Measurements from ENCODE around the gene CFAP91. TPM values are rescaled to one million over a fixed set of nuclear protein-coding genes. Genes with fewer than 3 reads are reported as not detected.

Gene CFAP91
- total and polyA plus RNA-seq, 4 donors, result 0.23 to 1.3 (median 0.55) TPM

GRCh38 chr3:119681279-119681678, 21.5 kb upstream of the CFAP91 start:
- no peak for DNase-seq (ENCODE audit: low spot score)
- Histone ChIP-seq H3K27ac (ENCODE audit: low read depth in 1 of 2, low read length in 2 of 2) (no peak overlapping the region), H3K4me1 (ENCODE audit: control insufficient read depth in 4 of 4, insufficient read depth in 4 of 4, low read length in 3 of 4) (peaks cover 0 to 11% (median 7%) of the 10 kb centered on the region in 4 donors), H3K9me3 (ENCODE audit: control insufficient read depth in 4 of 4, low read length in 3 of 4) (no peaks in the 10 kb centered on the region), H3K4me3 (ENCODE audit: low read depth in 1 of 3, low read length in 3 of 3) (no peak overlapping the region), H3K9ac (ENCODE audit: low read depth in 1 of 2, low read length in 2 of 2) (no peak overlapping the region), H3K36me3 (ENCODE audit: control insufficient read depth in 4 of 4, insufficient read depth in 3 of 4, low read depth in 1 of 4, low read length in 3 of 4) (no peaks in the 10 kb centered on the region), H3K27me3 (ENCODE audit: control insufficient read depth in 4 of 4, insufficient read depth in 4 of 4, low read length in 3 of 4) (no peaks in the 10 kb centered on the region)
- TF ChIP-seq, protein P1, sequence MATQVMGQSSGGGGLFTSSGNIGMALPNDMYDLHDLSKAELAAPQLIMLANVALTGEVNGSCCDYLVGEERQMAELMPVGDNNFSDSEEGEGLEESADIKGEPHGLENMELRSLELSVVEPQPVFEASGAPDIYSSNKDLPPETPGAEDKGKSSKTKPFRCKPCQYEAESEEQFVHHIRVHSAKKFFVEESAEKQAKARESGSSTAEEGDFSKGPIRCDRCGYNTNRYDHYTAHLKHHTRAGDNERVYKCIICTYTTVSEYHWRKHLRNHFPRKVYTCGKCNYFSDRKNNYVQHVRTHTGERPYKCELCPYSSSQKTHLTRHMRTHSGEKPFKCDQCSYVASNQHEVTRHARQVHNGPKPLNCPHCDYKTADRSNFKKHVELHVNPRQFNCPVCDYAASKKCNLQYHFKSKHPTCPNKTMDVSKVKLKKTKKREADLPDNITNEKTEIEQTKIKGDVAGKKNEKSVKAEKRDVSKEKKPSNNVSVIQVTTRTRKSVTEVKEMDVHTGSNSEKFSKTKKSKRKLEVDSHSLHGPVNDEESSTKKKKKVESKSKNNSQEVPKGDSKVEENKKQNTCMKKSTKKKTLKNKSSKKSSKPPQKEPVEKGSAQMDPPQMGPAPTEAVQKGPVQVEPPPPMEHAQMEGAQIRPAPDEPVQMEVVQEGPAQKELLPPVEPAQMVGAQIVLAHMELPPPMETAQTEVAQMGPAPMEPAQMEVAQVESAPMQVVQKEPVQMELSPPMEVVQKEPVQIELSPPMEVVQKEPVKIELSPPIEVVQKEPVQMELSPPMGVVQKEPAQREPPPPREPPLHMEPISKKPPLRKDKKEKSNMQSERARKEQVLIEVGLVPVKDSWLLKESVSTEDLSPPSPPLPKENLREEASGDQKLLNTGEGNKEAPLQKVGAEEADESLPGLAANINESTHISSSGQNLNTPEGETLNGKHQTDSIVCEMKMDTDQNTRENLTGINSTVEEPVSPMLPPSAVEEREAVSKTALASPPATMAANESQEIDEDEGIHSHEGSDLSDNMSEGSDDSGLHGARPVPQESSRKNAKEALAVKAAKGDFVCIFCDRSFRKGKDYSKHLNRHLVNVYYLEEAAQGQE (IDR thresholded peaks at IDR 0.05), result no peak
- TF ChIP-seq RAD21 (IDR thresholded peaks at IDR 0.05) (peak; percentile 83 to 84), YY1 (IDR thresholded peaks at IDR 0.05) (no peak), FOXA2 (IDR thresholded peaks at IDR 0.05) (no peak), JUND (IDR thresholded peaks at IDR 0.05) (no peak), HNF4G (IDR thresholded peaks at IDR 0.05) (no peak), TAF1 (conservative IDR thresholded peaks at IDR 0.05) (no peak), RXRA (IDR thresholded peaks at IDR 0.05) (no peak), FOXA1 (IDR thresholded peaks at IDR 0.05) (no peak), ATF3 (IDR thresholded peaks at IDR 0.05) (no peak), NR2F2 (IDR thresholded peaks at IDR 0.05) (no peak), CTCF (IDR thresholded peaks at IDR 0.05; ENCODE audit: low read depth, low read length, missing input control) (peak; percentile 39), MAX (IDR thresholded peaks at IDR 0.05) (no peak)
- TF ChIP-seq, protein P2, sequence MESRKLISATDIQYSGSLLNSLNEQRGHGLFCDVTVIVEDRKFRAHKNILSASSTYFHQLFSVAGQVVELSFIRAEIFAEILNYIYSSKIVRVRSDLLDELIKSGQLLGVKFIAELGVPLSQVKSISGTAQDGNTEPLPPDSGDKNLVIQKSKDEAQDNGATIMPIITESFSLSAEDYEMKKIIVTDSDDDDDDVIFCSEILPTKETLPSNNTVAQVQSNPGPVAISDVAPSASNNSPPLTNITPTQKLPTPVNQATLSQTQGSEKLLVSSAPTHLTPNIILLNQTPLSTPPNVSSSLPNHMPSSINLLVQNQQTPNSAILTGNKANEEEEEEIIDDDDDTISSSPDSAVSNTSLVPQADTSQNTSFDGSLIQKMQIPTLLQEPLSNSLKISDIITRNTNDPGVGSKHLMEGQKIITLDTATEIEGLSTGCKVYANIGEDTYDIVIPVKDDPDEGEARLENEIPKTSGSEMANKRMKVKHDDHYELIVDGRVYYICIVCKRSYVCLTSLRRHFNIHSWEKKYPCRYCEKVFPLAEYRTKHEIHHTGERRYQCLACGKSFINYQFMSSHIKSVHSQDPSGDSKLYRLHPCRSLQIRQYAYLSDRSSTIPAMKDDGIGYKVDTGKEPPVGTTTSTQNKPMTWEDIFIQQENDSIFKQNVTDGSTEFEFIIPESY (IDR thresholded peaks at IDR 0.05), result no peak
- 50% methylated on average over 1 of the region's 1 CpG for WGBS

DNA sequence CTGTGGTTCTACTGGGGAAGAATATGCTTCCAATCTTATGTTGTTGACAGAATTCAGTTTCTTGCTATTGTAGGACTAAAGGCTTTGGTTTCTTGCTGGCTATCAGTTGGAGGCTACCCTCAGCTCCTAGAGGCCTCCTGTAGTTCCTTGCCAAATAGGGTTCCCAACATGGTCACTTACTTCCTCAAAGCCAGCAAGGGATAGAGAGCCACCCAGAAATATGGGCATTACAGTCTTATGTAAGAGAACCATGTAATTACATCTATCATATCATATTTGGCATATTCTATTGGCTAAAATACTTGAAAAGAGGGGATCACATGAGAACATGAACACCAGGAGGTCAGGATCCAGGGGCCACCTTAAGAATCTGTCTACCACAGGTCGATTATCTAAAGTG, 19.4 kb upstream of the CFAP91 start:
- TF ChIP-seq, protein P2 (IDR thresholded peaks at IDR 0.05), result no peak
- TF ChIP-seq FOXA2 (IDR thresholded peaks at IDR 0.05), result no peak
- TF ChIP-seq MAX (IDR thresholded peaks at IDR 0.05), result no peak
- no peak for TF ChIP-seq SP1 (IDR thresholded peaks at IDR 0.05)
- TF ChIP-seq ATF3 (IDR thresholded peaks at IDR 0.05), result no peak
- no peak for TF ChIP-seq CTCF (IDR thresholded peaks at IDR 0.05; ENCODE audit: low read depth, low read length, missing input control)
- no peak for TF ChIP-seq RXRA (IDR thresholded peaks at IDR 0.05)
- TF ChIP-seq JUND (IDR thresholded peaks at IDR 0.05), result no peak
- no peak for TF ChIP-seq RAD21 (IDR thresholded peaks at IDR 0.05)
- Histone ChIP-seq H3K27ac (ENCODE audit: low read depth in 1 of 2, low read length in 2 of 2) (no peak overlapping the region), H3K9ac (ENCODE audit: low read depth in 1 of 2, low read length in 2 of 2) (peak overlapping the region in 1 of 2 donors; percentile 31), H3K4me1 (ENCODE audit: control insufficient read depth in 4 of 4, insufficient read depth in 4 of 4, low read length in 3 of 4) (no peaks in the 10 kb centered on the region), H3K27me3 (ENCODE audit: control insufficient read depth in 4 of 4, insufficient read depth in 4 of 4, low read length in 3 of 4) (no peaks in the 10 kb centered on the region), H3K36me3 (ENCODE audit: control insufficient read depth in 4 of 4, insufficient read depth in 3 of 4, low read depth in 1 of 4, low read length in 3 of 4) (no peaks in the 10 kb centered on the region), H3K4me3 (ENCODE audit: low read depth in 1 of 3, low read length in 3 of 3) (no peak overlapping the region), H3K9me3 (ENCODE audit: control insufficient read depth in 4 of 4, low read length in 3 of 4) (no peaks in the 10 kb centered on the region)
- no peak for DNase-seq (ENCODE audit: low spot score)
- 30% methylated on average over 1 of the region's 1 CpG for WGBS
